M059J (cell line): ENCODE measurements around the gene SAMD10. TPM values are rescaled to one million over a fixed set of nuclear protein-coding genes. Genes with fewer than 3 reads are reported as not detected.
"Not testable (repeated sequence)": the region's sequence is repeated elsewhere in the genome, so short reads cannot be mapped to it uniquely, and the experiment has no call there.

Experiments
- DNase-seq: peaks from one replicate; pipeline ENCODE4 v3.0.0-alpha.2; 2012; ENCODE audit warnings: low read depth
- total RNA-seq: library from RNA; depleted of rRNA; stranded (reverse); fragments of >200 nt; shearing (Covaris generic); gene quantifications from 2 replicates; pipeline ENCODE4 v1.2.3, GENCODE V29; 2014

Gene SAMD10
- total RNA-seq, 1 experiment from 2014 or later: 1.2 TPM

- DNase-seq: peak; percentile 98
These were observed 22.2 kb upstream of the SAMD10 start for GRCh38 chr20:64001607-64002011.

GRCh38 chr20:64000906-64001305, 21.5 kb upstream of the SAMD10 start:
- DNase-seq: peak; percentile 29

GRCh38 chr20:63982937-63983336, 3.5 kb upstream of the SAMD10 start:
- no peak for DNase-seq

GRCh38 chr20:63980806-63981728, 1.6 kb upstream of the SAMD10 start, which contains the start of gene PRPF6:
PRPF6 (plus strand) TSS chr20:63981132; CDS start chr20:63981246, 114 bp downstream.
- peak; percentile 97 for DNase-seq

DNA sequence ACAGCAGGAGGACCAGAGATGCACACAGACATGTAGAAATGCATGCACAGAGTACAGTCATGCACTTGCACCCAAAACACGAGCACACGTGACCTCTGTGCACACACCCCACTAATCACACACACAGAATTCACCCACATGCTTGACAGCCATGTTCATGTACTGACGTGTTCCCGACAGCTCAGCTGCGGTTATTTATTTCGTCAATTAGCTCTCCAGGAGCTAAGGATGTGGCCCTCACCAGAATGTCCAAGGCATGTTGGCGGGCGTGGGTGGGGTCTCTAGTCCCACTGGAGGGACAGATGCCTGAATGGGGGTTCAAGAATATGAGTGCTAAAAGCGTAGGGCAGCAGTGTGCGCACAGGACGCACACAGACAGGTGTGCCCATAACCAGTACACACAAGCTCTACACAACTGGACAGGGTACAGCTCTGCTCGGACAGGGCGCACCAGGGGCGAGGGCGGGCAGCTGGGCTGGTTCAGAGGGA, 919 bp upstream of the SAMD10 start:
- DNase-seq: no peak

DNA sequence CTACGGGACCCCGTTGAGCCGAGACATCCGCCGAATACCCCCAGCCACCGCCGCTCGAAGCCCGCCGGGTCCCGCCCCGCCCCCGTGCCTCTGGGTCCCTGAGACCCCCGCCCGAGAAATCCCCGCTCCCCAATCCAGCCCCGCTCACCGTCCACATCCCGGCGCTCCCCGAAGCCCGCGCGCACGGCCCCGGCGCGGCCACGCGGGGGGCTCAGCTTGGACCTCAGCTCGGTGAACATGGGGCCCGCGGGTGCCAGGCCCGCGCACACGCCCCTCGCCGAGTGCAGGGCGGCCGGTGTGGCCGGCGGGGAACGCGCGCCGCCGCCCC, 249 bp downstream of the SAMD10 start:
- DNase-seq: no peak

GRCh38 chr20:63978319-63979228, 868 bp downstream of the SAMD10 start:
- no peak for DNase-seq

DNA sequence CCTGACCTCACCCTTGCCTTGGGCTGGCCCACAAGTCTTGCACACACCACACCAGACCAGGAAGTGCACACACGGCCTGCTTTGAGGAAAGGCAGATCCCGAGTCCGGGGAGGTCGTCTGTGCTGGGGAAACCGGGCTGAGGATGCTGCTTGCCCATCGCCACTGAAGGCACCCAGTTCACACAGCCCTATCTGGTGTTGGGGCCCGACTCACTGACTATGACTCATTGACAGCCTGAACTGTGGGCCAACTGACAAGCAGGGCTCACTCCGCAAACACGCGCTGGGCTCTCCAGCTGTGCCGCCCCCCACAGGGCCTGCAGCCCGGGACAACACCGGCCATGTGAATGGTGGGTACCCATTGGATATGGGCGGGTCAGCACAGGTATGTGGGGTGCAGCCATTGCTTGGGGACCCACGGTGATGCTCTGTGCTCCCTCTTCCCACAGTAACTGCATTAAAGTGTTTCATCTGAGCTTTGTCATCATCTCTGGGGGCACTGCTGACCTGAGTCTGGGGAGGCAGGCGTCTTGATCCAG, 1.6 kb downstream of the SAMD10 start:
- peak; percentile 89 for DNase-seq

DNA sequence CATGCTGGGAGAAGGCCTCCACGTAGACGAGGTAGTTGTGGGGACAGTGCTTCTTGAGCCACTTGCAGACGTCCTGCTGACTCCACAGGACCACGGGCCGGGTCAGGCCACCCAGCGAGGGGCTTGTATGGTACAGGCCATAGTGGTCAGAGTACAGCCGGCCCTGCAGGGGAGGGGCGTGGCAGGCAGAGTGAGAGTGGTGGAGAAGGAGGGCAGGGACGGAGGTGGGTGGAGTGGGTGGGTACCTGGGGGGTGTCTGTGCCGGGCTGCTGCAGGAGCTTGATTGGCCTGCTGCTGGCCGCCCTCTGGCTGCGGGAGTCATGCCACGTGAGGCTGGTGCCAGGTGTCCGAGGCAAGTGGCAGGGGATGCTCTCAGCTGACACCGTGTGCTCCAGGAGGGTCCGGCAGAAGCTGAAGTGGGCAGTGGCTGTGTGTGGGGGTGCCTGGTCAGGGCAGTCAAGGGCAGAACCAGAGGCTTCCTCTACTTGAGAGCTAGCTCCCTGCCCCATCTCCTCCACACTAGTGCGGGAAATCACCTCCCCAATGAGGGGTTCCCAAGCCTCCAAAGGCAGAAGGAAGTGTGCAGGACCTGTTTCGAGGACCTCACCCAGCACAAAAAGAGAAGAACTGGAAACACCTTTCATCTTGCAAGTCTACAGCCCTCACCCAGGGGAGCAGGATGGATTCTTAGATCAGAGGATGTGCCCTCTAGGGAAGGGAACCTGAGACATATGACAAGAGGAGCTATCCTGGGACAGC, 2.3 kb downstream of the SAMD10 start:
- no peak for DNase-seq

DNA sequence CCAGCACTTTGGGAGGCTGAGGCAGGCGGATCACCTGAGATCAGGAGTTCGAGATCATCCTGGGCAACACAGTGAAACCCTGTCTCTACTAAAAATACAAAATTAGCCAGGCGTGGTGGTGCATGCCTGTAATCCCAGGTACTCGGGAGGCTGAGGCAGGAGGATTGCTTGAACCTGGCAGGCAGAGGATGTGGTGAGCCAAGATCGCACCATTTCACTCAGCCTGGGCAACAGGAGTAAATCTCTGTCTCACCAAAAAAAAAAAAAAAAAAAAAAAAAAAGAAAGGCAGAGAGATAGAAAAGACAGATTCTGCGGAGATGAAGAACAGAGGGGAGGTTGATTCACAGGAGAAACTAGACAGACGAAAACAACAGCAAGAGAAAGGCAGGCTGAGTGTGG, 2.9 kb downstream of the SAMD10 start:
- DNase-seq: not testable (repeated sequence)

GRCh38 chr20:63974402-63975200, 4.8 kb downstream of the SAMD10 start:
- DNase-seq: peak; percentile 37

GRCh38 chr20:63973636-63974401, 5.6 kb downstream of the SAMD10 start:
- peak; percentile 86 for DNase-seq

- no peak for DNase-seq
These were observed 6.3 kb downstream of the SAMD10 start for GRCh38 chr20:63973160-63973479.

GRCh38 chr20:63972312-63973159, 6.9 kb downstream of the SAMD10 start:
- no peak for DNase-seq

GRCh38 chr20:63971960-63972311, 7.5 kb downstream of the SAMD10 start:
- not testable (repeated sequence) for DNase-seq

DNA sequence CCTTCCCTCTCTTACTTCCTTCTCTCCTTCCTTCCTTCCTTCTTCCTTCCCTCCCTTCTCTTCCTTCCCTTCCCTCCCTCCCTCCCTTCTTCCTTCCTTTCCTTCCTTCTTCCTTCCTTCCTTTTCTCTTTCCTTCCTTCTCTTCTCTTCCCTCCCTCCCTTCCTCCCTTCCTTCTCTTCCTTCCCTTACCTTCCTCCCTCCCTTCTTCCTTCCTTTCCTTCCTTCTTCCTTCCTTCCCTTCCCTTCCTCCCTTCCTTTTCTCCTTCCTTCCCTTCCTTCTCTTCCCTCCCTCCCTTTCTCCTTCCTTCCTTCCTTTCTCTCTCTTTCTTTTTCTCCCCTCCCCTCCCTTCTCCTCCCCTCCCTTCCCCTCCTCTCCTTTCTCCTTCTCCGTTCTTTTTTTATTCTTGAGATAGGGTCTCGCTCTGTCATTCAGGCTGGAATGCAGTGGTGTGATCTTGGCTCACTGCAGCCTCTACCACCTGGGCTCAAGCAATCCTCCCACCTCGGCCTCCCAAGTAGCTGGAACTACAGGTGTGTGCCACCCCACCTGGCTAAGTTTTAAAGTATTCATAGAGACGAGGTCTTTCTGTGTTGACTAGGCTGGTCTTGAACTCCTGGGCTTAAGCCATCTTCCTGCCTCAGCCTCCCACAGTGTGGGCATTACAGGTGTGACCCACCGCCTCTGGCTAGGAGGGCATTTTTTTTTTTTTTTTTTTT, 8.6 kb downstream of the SAMD10 start:
- no peak for DNase-seq

GRCh38 chr20:63969838-63970713, 9.4 kb downstream of the SAMD10 start, which contains the start of gene ZNF512B:
ZNF512B (minus strand) TSS chr20:63969930; CDS start chr20:63967950, 1,980 bp downstream.
- peak; percentile 65 for DNase-seq
